Measurements from ENCODE around the gene YIPF1.
"Not testable (repeated sequence)": the region's sequence is repeated elsewhere in the genome, so short reads cannot be mapped to it uniquely, and the experiment has no call there.

YIPF1 gene

GRCh38 chr1:53835491-53835890 lies 54.1 kb downstream of the YIPF1 start:
- FAIRE-seq (peak; percentile 78), DNase-seq (ENCODE audit: insufficient read length) (no peak)
- TF ChIP-seq POLR2AphosphoS5 (IDR thresholded peaks at IDR 0.05; ENCODE audit: low read depth, low read length), result no peak
- TF ChIP-seq POLR2A (IDR thresholded peaks at IDR 0.05; ENCODE audit: low read depth, low read length), result no peak
- no peak for TF ChIP-seq TAF1 (IDR thresholded peaks at IDR 0.05; ENCODE audit: borderline replicate concordance, low read depth, low read length)

DNA sequence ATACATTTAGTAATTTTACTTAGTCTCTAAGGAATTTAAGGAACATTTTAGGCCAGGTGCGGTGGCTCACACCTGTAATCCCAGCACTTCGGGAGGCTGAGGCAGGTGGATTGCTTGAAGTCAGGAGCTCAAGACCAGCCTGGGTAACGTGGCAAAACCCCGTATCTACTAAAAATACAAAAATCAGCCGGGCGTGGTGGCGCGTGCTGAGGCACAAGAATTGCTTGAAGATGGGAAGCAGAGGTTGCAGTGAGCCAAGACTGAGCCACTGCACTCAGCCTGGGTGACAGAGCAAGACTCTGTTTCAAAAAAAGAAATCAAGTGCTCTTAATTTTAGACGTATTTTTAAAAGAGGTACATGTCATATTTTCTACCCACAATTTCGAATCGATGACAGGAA lies 54.8 kb downstream of the YIPF1 start:
- TF ChIP-seq TAF1 (IDR thresholded peaks at IDR 0.05; ENCODE audit: borderline replicate concordance, low read depth, low read length), result no peak
- TF ChIP-seq POLR2AphosphoS5 (IDR thresholded peaks at IDR 0.05; ENCODE audit: low read depth, low read length), result no peak
- TF ChIP-seq POLR2A (IDR thresholded peaks at IDR 0.05; ENCODE audit: low read depth, low read length), result no peak
- FAIRE-seq, result peak; percentile 51
- DNase-seq (ENCODE audit: insufficient read length), result no peak

DNA sequence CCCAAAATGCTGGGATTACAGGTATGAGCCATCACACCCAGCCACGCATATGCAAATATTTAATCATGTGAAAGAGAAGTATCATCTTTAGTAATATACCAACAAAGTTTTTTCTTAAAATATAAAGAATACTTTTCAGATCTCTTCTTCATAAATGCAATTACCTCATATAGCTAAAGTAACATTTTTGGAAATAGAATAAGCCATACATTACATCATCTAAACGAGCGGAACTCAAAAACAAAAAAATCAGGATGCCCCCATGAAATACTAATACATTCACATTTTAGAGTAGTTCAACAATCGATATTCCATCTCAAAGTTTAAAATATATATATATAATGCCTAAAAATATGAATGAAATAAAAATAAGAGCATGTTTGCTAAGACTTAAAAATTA lies 56.2 kb downstream of the YIPF1 start:
- no peak for DNase-seq (ENCODE audit: insufficient read length)
- no peak for TF ChIP-seq POLR2AphosphoS5 (IDR thresholded peaks at IDR 0.05; ENCODE audit: low read depth, low read length)
- no peak for TF ChIP-seq POLR2A (IDR thresholded peaks at IDR 0.05; ENCODE audit: low read depth, low read length)
- TF ChIP-seq TAF1 (IDR thresholded peaks at IDR 0.05; ENCODE audit: borderline replicate concordance, low read depth, low read length), result no peak
- no peak for FAIRE-seq

- TF ChIP-seq POLR2A (IDR thresholded peaks at IDR 0.05; ENCODE audit: low read depth, low read length) (no peak), TAF1 (IDR thresholded peaks at IDR 0.05; ENCODE audit: borderline replicate concordance, low read depth, low read length) (no peak), POLR2AphosphoS5 (IDR thresholded peaks at IDR 0.05; ENCODE audit: low read depth, low read length) (no peak)
- no peak for DNase-seq (ENCODE audit: insufficient read length)
- no peak for FAIRE-seq
These were observed 63.2 kb downstream of the YIPF1 start for GRCh38 chr1:53826367-53826766.

DNA sequence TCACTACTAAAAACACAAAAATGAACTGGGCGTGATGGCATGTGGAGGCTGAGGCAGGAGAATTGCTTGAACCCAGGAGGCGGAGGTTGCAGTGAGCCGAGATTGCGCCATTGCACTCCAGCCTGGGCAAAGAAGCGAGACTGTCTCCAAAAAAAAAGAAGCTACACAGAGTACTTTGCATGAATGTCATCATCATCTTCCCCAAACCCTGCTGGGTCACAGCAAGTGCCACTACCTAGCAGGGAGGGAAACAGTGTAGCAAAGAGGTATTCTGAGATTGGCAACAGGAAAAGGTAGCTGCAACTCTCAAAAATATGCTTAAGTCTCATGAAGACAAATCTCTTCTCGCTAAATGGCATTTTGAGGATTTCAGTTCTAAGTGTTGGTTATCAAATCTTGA lies 64.3 kb downstream of the YIPF1 start:
- TF ChIP-seq POLR2A (IDR thresholded peaks at IDR 0.05; ENCODE audit: low read depth, low read length) (no peak), POLR2AphosphoS5 (IDR thresholded peaks at IDR 0.05; ENCODE audit: low read depth, low read length) (no peak), TAF1 (IDR thresholded peaks at IDR 0.05; ENCODE audit: borderline replicate concordance, low read depth, low read length) (no peak)
- no peak for DNase-seq (ENCODE audit: insufficient read length)
- FAIRE-seq, result peak; percentile 30

- no peak for DNase-seq (ENCODE audit: insufficient read length)
- FAIRE-seq, result no peak
- no peak for TF ChIP-seq POLR2A (IDR thresholded peaks at IDR 0.05; ENCODE audit: low read depth, low read length)
- TF ChIP-seq TAF1 (IDR thresholded peaks at IDR 0.05; ENCODE audit: borderline replicate concordance, low read depth, low read length), result no peak
- TF ChIP-seq POLR2AphosphoS5 (IDR thresholded peaks at IDR 0.05; ENCODE audit: low read depth, low read length), result no peak
These were observed 66.7 kb downstream of the YIPF1 start for GRCh38 chr1:53822931-53823330.

DNA sequence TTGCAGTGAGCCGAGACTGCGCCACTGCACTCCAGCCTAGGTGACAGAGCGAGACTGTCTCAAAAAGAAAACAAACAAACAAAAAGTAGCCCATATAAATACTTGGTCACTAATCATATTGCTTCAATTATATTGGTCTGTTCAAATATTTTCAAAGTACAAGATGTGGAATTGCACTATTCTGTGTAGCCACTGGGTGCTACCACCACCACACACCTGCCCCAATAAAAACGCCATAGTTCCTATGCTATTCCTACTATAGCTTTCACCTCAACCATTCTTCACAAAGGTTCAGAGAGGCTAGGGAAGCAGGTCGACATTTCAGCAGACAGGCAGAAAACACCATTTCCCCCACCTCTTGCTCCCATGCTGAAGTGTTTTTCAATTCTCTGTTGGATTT lies 68.2 kb downstream of the YIPF1 start:
- DNase-seq (ENCODE audit: insufficient read length), result no peak
- no peak for FAIRE-seq
- TF ChIP-seq POLR2A (IDR thresholded peaks at IDR 0.05; ENCODE audit: low read depth, low read length) (no peak), TAF1 (IDR thresholded peaks at IDR 0.05; ENCODE audit: borderline replicate concordance, low read depth, low read length) (no peak), POLR2AphosphoS5 (IDR thresholded peaks at IDR 0.05; ENCODE audit: low read depth, low read length) (no peak)

DNA sequence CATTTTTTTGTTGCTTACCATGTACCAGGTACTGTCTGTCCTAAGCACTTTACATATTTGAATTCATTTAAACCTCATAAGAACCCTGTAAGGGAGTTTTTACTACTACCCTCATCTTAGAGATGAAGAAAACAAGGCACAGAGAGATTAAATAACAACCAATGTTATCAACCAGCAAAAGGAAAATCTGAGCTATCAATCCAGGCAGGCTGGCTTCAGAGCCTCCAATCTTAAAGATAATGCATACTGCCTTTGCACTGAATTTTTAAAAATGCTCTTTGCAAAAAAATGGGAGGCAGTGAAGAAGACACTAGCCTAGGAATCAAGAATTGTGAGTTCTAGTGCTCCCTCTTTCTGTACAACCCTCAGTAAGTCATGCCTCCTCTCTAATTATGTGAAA lies 70.2 kb downstream of the YIPF1 start:
- TF ChIP-seq TAF1 (IDR thresholded peaks at IDR 0.05; ENCODE audit: borderline replicate concordance, low read depth, low read length), result no peak
- no peak for TF ChIP-seq POLR2A (IDR thresholded peaks at IDR 0.05; ENCODE audit: low read depth, low read length)
- TF ChIP-seq POLR2AphosphoS5 (IDR thresholded peaks at IDR 0.05; ENCODE audit: low read depth, low read length), result no peak
- FAIRE-seq (no peak), DNase-seq (ENCODE audit: insufficient read length) (no peak)

GRCh38 chr1:53816584-53816983 lies 73.0 kb downstream of the YIPF1 start:
- FAIRE-seq; DNase-seq (ENCODE audit: insufficient read length): not testable (repeated sequence)

DNA sequence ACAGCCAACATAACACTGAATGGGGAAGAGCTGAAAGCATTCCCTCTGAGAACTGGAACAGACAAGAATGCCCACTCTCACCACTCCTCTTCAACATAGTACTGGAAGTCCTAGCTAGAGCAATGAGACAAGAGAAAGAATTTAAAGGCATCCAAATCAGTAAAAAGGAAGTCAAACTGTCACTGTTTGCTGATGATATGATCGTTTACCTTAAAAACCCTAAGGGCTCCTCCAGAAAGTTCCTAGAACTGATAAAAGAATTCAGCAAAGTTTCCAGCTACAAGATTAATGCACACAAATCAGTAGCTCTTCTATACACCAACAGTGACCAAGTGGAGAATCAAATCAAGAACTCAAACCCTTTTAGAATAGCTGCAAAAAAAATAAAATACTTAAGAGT lies 74.1 kb downstream of the YIPF1 start:
- not testable (repeated sequence) for FAIRE-seq

DNA sequence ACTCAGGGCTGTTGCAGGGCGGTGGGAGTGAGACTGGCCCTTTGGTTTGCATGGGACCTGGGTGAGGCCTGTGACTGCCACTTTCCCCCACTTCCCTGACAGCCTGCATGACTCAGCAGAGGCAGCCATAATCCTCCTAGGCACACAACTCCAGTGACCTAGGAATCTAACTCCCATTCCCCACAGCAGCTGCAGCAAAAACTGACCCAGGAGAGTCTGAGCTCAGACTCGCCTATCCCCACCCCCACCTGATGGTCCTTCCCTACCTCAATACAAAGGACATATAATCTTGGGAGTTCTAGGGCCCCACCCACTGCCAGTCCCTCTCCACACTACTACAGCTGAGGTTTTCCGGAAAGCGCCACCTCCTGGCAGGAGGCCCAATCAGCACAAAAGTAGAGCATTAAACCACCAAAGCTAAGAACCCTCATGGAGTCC lies 78.2 kb downstream of the YIPF1 start:
- DNase-seq (ENCODE audit: insufficient read length), result no peak
- no peak for TF ChIP-seq TAF1 (IDR thresholded peaks at IDR 0.05; ENCODE audit: borderline replicate concordance, low read depth, low read length)
- TF ChIP-seq POLR2A (IDR thresholded peaks at IDR 0.05; ENCODE audit: low read depth, low read length), result no peak
- no peak for TF ChIP-seq POLR2AphosphoS5 (IDR thresholded peaks at IDR 0.05; ENCODE audit: low read depth, low read length)
- FAIRE-seq, result no peak

More for the DNA sequence above, 74.1 kb downstream of the YIPF1 start:
- not testable (repeated sequence) for DNase-seq (ENCODE audit: insufficient read length)

GRCh38 chr1:53810497-53810896 lies 79.1 kb downstream of the YIPF1 start:
- no peak for DNase-seq (ENCODE audit: insufficient read length)
- no peak for TF ChIP-seq POLR2A (IDR thresholded peaks at IDR 0.05; ENCODE audit: low read depth, low read length)
- TF ChIP-seq POLR2AphosphoS5 (IDR thresholded peaks at IDR 0.05; ENCODE audit: low read depth, low read length), result no peak
- TF ChIP-seq TAF1 (IDR thresholded peaks at IDR 0.05; ENCODE audit: borderline replicate concordance, low read depth, low read length), result no peak
- no peak for FAIRE-seq

DNA sequence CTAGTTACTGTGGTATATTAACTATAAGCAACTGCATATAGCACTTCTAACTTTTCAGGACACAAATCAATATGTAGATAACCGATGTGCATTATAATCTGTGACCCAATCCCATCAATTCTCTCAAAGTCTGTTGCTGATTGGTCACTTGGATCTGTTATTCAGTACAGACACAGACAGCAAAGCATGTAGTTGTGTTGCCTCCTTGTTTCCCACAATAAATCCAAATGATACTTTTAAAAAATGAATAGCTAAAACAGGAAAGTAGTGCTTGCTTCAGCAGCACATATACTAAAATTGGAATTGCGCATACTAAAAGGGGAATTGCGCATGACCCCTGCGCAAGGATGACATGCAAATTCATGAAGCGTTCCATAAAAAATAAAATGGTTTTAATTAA lies 79.6 kb downstream of the YIPF1 start:
- no peak for TF ChIP-seq TAF1 (IDR thresholded peaks at IDR 0.05; ENCODE audit: borderline replicate concordance, low read depth, low read length)
- TF ChIP-seq POLR2A (IDR thresholded peaks at IDR 0.05; ENCODE audit: low read depth, low read length), result no peak
- no peak for TF ChIP-seq POLR2AphosphoS5 (IDR thresholded peaks at IDR 0.05; ENCODE audit: low read depth, low read length)
- DNase-seq (ENCODE audit: insufficient read length) (no peak), FAIRE-seq (peak; percentile 81)

All from GM12892 (cell line).